Ecto neural progenitor cell (in vitro differentiated cells): ENCODE results near the gene USP6NL.
"Not testable (repeated sequence)": the region's sequence is repeated elsewhere in the genome, so short reads cannot be mapped to it uniquely, and the experiment has no call there.

Experiments
- DNase-seq: peaks from one replicate; pipeline ENCODE4 v3.0.0-alpha.2; 2018; ENCODE audit warnings: low spot score

The USP6NL gene

GRCh38 chr10:11515596-11516430 is 95.6 kb downstream of the USP6NL start:
- DNase-seq, result no peak

- DNase-seq, result no peak
These were observed 97.7 kb downstream of the USP6NL start for GRCh38 chr10:11513727-11514126.

GRCh38 chr10:11512596-11512995 is 98.9 kb downstream of the USP6NL start:
- no peak for DNase-seq

GRCh38 chr10:11511321-11511720 is 100.1 kb downstream of the USP6NL start:
- no peak for DNase-seq

GRCh38 chr10:11510736-11511135 is 100.7 kb downstream of the USP6NL start:
- no peak for DNase-seq

GRCh38 chr10:11510281-11510680 is 101.2 kb downstream of the USP6NL start:
- DNase-seq, result no peak

GRCh38 chr10:11509036-11509435 is 102.4 kb downstream of the USP6NL start:
- DNase-seq, result no peak

GRCh38 chr10:11506247-11506789 is 105.1 kb downstream of the USP6NL start:
- no peak for DNase-seq

- no peak for DNase-seq
These were observed 105.8 kb downstream of the USP6NL start for GRCh38 chr10:11505639-11506038.

- DNase-seq, result no peak
These were observed 106.7 kb downstream of the USP6NL start for GRCh38 chr10:11504566-11505285.

- DNase-seq, result no peak
These were observed 109.8 kb downstream of the USP6NL start for GRCh38 chr10:11501600-11501999.

GRCh38 chr10:11499425-11500071 is 111.9 kb downstream of the USP6NL start:
- no peak for DNase-seq

GRCh38 chr10:11498399-11498798 is 113.1 kb downstream of the USP6NL start:
- DNase-seq, result no peak

GRCh38 chr10:11494923-11495322 is 116.5 kb downstream of the USP6NL start:
- not testable (repeated sequence) for DNase-seq

GRCh38 chr10:11493646-11494045 is 117.8 kb downstream of the USP6NL start:
- no peak for DNase-seq

- no peak for DNase-seq
These were observed 120.4 kb downstream of the USP6NL start for GRCh38 chr10:11491087-11491486.

GRCh38 chr10:11489591-11489990 is 121.9 kb downstream of the USP6NL start:
- DNase-seq, result no peak

- DNase-seq, result no peak
These were observed 123.3 kb downstream of the USP6NL start for GRCh38 chr10:11488126-11488525.

GRCh38 chr10:11483201-11484148 is 128.0 kb downstream of the USP6NL start:
- DNase-seq, result no peak

GRCh38 chr10:11482306-11482705 is 129.1 kb downstream of the USP6NL start:
- no peak for DNase-seq

- no peak for DNase-seq
These were observed 130.8 kb downstream of the USP6NL start for GRCh38 chr10:11480687-11481086.
